GM19240 (cell line): ENCODE results near the gene FAM72C.
"Not testable (repeated sequence)": the region's sequence is repeated elsewhere in the genome, so short reads cannot be mapped to it uniquely, and the experiment has no call there.

Experiments
- DNase-seq: peaks from one replicate; pipeline ENCODE4 v3.0.0; 2011; ENCODE audit warnings: low spot score; ENCODE audit not compliant: insufficient read length

The FAM72C gene

GRCh38 chr1:143971924-143972700 lies at the start of gene FAM72C:
FAM72C (minus strand) TSS chr1:143971986; CDS start chr1:143971141, 845 bp downstream.
- not testable (repeated sequence) for DNase-seq

- DNase-seq, result not testable (repeated sequence)
These were observed 48.4 kb upstream of the FAM72C start for GRCh38 chr1:144020001-144020738.

- not testable (repeated sequence) for DNase-seq
These were observed 47.3 kb upstream of the FAM72C start for GRCh38 chr1:144019101-144019500.

- not testable (repeated sequence) for DNase-seq
These were observed 43.6 kb upstream of the FAM72C start for GRCh38 chr1:144015180-144015966.

GRCh38 chr1:144014528-144014927 lies 42.7 kb upstream of the FAM72C start:
- DNase-seq, result not testable (repeated sequence)

- not testable (repeated sequence) for DNase-seq
These were observed 42.3 kb upstream of the FAM72C start for GRCh38 chr1:144014121-144014520.

- not testable (repeated sequence) for DNase-seq
These were observed 40.5 kb upstream of the FAM72C start for GRCh38 chr1:144012168-144012733.

GRCh38 chr1:144009410-144009809 lies 37.6 kb upstream of the FAM72C start:
- not testable (repeated sequence) for DNase-seq

- DNase-seq, result not testable (repeated sequence)
These were observed 32.5 kb upstream of the FAM72C start for GRCh38 chr1:144004259-144004658.

- not testable (repeated sequence) for DNase-seq
These were observed 31.7 kb upstream of the FAM72C start for GRCh38 chr1:144003306-144004029.

- DNase-seq, result not testable (repeated sequence)
These were observed 30.5 kb upstream of the FAM72C start for GRCh38 chr1:144002141-144002881.

GRCh38 chr1:144001077-144001476 lies 29.3 kb upstream of the FAM72C start:
- not testable (repeated sequence) for DNase-seq

GRCh38 chr1:143996020-143996419 lies 24.2 kb upstream of the FAM72C start:
- not testable (repeated sequence) for DNase-seq

GRCh38 chr1:143993301-143993907 lies 21.6 kb upstream of the FAM72C start:
- DNase-seq, result not testable (repeated sequence)

- DNase-seq, result not testable (repeated sequence)
These were observed 18.9 kb upstream of the FAM72C start for GRCh38 chr1:143990699-143991098.

GRCh38 chr1:143989719-143990118 lies 17.9 kb upstream of the FAM72C start:
- DNase-seq, result not testable (repeated sequence)

GRCh38 chr1:143989427-143989712 lies 17.6 kb upstream of the FAM72C start:
- DNase-seq, result not testable (repeated sequence)

GRCh38 chr1:143988602-143989426 lies 17.0 kb upstream of the FAM72C start:
- not testable (repeated sequence) for DNase-seq

- not testable (repeated sequence) for DNase-seq
These were observed 16.1 kb upstream of the FAM72C start for GRCh38 chr1:143987868-143988267.
